GM19372 (cell line): ENCODE results near the gene DYNLL1.
"Not testable (repeated sequence)": the region's sequence is repeated elsewhere in the genome, so short reads cannot be mapped to it uniquely, and the experiment has no call there.

Experiments
- ATAC-seq: cut with Tn5 transposase; IDR thresholded peaks from one replicate; pipeline ENCODE4 v1.9.1; 2021; ENCODE audit warnings: mild to moderate bottlenecking, low read depth, moderate library complexity; ENCODE audit not compliant: unreplicated experiment

DYNLL1 gene

DNA sequence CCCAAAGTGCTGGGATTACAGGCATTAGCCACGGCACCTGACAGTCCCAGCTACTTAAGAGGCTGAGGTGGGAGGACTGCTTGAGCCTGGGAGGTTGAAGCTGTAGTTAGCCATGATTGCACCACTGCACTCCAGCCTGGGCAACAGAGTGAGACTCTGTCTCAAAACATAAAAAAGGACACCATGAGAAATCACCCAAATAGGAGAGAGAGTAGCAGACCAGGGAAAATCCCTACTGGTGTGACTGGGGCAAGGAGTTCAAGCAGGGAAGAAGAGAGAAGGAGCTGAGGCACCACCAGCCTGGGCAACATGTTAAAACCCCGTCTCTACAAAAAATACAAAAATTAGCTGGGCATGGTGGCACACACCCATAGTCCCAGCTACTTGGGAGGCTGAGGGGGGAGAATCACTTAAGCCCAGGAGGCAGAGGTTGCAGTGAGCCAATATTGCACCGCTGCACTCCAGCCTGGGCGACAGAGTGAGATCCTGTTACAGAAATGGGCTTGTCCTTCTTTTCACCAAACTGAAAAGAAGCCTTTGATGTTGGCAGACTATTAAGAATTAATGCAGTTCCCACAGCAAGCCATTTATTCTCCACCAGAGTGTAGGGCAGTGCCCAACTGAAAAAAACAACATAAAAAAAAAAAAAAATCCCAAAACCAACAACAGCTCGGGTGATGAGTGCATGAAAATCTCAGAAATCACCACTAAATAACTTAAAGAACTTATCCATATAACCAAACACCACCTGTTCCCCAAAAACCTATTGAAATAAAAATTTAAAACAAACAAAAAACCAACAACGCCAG lies 21.9 kb upstream of the DYNLL1 start:
- no peak for ATAC-seq

DNA sequence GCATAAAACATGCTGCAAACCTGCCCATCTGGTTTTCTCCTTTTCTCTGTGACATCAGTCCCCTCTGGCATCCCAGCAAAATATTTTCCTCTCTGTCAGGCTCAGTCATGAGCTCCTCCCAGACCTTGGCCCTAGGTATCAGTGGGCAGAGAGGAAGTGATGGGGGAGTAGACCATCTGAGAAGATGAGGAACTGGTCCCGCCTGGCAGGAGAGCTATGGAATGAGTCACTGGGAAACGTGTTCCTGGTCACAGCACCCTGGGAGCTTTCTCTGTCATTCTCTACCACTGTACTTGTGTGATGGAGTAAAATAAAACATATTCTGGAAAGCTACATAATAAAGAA lies 21.3 kb upstream of the DYNLL1 start:
- ATAC-seq, result no peak

DNA sequence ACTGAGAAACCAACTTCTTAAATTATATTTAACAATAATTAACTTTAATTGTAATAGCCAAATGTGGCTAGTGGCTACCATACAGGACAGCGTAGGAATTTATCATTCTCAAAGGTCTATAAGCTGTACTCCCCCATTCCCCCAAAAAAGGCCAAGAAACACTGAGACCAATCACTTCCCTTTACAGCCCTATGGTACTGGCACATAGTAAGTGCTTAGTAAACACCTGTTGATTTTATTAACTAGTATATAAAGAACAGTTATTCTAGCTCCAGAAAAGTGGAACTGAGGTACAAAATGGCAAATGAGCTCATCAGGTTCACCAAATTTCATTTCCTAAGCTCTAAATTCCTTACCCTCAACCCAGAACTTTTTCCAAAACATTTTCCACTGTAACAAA lies 20.3 kb upstream of the DYNLL1 start:
- no peak for ATAC-seq

DNA sequence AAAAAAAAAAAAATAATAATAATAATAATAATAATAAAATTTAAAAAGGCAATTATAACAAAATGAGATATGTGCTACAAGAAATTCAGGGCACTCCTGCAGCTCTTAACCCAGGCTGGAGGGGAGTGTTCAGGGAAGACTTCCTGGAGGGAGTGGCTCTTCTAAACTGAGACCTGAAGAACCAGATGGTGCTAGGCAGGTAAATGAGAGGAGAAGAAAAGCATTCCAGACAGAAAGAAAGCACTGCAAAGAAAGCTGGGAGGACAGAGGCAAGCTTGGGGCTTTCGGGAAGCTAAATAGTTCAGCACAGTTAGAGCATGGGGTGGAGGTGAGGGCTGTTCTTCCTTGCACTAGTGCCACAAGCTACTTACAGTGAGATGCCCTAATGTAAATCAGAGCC lies 16.5 kb upstream of the DYNLL1 start:
- ATAC-seq, result no peak

DNA sequence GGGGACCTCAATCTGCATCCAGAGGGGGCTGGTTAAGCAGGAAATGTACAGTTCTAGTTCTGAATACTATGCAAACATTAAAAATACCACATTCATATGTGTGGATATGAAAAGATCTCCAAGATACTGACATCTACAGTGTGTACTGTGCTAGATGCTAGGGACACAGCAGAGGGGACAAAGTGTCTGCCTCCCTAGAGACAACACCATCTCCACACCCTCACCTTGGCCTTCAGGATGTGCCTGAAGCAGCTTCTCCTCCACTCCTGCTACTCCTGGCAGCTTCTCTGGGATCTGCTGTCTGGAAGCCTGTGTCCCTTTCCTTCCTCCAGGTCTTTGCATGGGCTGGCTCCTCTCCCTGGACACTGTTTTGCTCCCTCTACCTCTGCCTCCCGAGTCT lies 15.7 kb upstream of the DYNLL1 start:
- ATAC-seq, result no peak

DNA sequence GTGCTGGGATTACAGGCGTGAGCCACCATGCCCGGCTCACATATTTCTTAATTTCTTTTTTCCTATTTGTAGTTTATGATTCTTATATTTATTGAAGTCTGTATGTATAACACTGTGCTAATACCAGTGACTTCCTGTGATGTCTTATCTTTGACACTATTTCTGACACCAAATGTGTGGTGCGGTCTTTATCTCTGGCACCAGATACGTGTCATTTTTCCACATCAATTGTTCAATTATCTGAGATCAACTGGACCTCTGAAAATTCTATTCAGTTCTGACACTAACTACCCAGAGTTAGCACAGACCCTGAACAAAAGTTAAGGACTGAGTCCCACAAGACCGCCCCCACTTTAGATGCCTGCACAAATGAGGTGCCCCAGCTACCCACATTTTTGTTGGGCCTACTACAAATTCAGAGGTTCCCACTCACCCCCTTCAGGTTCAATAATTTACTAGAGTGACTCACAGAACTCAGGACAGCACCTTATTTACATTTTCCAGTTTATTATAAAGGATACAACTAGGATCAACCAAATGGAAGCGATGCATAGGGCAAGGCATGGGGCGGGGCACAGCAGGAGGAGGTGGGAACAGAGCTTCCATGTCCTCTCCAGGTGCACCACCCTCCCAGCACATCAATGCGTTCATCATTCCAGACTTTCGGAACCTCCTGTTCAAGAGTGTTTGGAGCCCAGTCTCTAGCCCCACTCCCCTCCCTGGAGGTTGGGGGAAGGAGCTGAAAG lies 14.7 kb upstream of the DYNLL1 start:
- no peak for ATAC-seq

DNA sequence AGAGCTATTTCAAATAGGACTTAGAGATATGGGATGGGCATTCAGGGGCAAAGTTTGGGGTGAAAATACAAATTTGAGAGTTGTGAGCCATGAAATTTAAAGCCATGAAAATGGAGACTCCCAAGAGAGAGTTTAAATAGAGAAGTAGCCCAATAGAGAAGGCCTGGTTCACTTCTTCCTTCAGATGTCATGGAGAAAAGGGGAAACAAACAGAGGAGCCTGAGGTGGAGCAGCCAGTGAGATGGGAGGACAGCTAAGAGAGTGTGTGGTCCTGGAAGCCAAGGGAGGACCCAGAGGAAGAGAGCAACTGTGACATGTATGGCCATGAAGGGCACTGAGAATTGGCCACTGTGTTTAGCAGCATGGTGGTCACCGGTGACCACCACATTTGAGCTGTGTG lies 12.3 kb upstream of the DYNLL1 start:
- no peak for ATAC-seq

DNA sequence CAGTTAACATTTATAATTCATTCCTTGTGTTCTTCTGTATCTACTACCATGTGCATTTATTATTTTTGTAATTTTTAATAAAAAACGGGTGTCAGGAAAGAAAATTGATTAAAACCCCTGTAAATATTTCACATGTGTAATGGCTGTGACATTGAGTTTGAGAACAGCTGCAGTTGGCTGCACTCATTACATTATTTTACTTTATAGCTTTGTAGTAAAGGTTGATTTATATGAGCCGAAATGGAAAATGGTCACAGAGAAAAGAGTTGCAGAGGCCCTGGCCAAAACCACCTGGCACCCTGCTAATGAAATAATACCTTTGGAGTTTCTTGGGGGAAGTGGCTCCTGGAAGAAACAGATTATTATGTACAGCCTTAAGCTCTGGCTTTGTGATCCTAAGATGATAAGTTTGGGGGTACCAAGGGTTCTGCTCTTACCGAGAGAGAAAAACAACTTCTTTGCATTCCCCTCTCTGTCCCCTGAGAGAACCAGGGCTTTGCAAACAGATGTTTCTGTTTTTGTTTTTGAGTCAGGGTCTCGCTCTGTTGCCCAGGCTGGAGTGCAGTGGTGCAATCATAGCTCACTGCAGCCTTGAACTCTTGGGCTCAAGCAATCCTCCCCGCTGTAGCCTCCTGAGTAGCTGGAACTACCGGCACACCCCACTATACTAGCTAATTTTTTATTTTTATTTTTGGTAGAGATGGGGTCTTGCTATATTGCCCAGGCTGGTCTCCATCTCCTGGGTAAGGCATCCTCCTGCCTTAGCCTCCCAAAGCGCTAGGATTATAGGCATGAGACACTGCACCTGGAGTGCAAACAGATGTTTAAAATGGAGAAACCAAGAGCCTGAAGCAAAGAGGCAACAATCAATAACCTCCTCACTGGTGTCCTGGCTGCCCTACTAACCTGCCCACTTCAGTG lies 9.7 kb upstream of the DYNLL1 start:
- no peak for ATAC-seq

DNA sequence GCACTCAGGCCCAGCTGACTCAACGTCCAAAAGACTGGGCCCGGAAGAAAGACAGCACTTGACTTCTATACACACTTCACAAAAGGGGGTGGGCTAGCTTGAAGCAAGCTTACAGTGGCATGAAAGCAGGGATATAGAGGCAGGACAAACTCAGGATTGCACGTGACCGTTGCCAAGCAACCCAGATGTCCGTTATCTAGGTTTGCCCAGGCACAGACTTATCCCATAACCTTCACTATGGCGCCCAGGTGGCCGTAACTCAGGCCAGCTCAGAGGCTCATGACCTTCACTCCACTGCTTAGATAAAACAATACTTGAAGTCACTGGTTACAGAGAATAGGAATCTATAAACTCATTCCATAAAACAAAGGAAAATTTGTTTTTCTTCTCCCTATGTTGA lies 8.4 kb upstream of the DYNLL1 start:
- not testable (repeated sequence) for ATAC-seq

DNA sequence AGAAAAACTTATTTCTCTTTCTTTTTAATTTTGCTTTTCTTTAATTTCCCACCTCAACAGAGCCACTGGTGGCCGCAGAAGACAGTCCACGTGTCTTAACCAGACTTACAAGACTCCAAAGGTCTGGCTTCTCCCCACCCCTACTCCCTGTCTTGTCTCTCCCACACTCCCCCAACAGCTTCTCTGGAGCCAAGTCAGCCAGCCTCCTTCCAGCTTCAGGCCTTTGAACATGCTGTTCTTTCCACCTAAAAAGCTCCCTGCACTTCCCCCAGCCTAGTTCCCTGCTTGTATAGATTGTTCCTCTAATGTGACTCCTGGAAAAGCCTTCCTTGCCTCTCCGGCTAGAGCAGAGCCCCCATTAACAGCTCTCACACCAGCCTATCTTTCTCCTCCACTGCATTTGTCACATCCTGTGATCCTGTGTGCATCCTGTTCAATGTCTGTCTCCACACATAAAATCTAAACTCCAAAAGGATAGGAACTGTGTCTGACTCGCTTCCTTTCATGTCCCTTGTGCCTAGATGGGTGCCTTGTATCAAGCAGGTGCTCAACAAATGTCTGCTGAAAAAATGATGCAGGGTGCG lies 7.8 kb upstream of the DYNLL1 start:
- ATAC-seq, result no peak

DNA sequence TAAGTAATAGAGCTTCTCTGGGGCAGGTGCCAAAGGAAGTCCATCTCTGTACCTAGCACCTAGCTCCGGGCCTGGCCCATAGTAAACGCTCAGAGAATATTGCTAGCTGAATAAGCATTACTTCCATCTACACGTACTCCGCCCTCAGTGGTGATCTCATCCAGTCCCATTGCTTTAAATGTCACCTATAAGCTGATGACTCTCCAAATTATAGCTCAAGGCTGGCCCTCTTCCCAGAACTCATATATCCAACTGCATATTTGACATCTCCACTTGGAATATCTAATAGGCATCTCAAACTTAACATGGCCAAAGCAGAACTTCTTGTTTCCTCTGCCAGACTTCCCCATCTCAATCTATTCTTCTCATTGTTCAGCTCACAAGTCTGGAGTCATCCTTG lies 6.9 kb upstream of the DYNLL1 start:
- no peak for ATAC-seq

DNA sequence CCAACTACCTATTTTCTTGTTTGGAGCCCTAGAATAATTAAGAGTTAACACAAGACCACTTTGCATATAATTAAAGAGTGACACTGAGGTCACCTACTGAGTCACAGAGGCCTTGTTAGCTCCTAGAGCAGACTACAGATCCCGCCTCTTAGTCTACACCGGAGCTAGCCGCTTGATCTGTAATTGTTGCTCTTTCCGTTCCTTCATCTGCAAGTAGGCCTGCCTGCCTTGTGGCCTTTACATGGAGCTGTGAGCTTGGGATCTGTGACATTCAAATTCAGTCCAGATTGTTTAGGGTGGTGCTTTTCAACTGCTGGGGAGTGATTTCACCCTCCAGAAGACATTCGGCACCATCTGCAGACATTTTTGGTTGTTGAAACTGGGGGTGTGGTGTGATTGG lies 5.6 kb upstream of the DYNLL1 start:
- ATAC-seq, result no peak

DNA sequence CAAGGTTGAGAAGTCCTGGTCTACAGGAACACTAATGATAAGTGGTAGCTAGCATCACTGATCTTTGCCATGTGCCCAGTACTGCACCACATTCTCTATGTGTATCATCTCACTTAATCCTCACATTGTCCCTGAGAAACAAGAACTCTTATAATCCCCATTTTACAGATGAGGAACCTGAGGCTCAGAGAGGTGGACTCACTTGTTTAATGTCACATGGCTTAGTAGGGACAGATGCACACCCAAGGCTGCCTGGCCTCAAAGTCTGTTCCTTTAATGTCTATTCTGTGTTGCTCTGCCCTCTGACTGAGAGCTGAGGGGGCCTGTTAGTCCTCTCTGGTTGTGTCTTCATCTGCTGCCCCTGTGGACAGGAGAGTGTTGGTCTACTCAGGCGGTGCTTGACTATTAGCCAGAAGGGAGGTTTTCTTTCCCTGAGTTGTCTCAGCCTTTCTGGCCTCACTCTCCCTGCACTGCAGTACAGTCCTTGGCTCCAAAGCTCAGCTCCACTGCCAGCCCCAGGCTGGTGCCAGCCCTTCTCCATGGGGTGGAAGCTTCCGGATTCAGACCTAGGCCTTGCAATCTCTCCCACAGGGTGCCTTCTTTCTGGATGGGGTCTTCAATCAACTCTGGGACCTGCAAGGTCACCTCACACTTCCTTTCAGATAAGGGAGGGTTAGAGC lies 4.9 kb upstream of the DYNLL1 start:
- no peak for ATAC-seq

DNA sequence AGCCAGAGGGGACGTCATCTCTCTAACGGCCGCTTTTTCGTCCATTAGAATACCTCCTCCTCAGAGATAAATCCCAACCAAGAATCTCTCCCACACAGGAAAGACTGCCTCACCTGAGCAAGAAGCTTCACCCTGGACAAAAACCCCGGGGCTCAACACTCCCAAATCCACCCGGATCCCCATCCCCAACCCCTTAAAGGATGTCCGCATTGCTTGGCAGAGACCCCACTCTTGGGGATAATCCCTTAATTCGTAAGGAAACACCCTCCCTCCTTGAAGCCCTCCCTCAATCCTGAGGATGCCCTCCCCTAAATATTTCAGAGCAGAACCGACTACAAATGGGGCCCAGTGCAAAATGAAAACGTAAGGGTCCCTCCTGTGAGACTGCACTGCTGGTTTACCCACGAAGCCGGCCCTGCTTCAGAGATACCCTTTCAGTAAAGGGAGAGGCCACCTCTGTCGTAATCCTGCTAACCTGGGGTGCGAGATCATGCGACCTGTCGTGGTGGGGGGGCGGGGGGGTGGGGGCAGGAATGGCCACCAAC lies 655 bp upstream of the DYNLL1 start:
- no peak for ATAC-seq

DNA sequence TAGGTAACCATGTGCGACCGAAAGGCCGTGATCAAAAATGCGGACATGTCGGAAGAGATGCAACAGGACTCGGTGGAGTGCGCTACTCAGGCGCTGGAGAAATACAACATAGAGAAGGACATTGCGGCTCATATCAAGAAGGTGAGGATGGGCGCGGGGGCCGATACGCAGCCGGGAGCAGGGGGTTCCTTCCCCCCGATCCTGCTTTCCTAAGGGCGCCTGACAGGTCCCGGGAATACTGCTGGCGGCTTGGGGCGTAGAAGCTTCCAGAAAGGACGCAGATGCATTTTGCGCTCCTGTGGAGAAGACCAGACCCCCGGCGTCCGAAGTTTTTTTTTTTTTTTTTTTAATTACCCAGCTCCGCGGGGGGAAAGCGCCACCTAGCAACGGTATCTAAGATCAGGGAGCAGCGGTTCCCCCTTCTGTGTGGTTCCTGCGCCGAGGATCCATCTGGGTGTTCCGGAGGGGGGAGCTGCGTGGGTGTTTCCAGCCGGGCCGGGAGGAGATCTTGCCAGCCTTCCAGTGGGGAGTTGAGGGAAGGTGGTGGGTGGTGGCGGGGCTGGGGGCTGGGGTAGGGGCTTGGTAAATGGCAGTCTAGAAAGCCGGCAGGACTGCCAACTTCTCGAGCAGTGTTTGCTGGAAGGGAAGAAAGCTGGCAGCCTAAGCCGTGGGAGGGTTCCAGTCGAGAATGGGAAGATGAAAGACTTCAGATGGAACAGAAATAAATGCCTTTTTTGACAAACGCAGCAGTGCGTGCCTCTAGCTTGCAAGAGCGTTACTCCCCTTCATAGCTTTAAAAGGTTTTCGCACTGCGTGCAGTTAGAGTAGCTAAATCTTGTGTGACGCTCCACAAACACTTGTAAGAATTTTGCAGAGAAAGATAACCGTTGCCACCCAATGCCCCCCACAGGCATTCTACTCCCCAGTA lies 764 bp downstream of the DYNLL1 start:
- no peak for ATAC-seq

DNA sequence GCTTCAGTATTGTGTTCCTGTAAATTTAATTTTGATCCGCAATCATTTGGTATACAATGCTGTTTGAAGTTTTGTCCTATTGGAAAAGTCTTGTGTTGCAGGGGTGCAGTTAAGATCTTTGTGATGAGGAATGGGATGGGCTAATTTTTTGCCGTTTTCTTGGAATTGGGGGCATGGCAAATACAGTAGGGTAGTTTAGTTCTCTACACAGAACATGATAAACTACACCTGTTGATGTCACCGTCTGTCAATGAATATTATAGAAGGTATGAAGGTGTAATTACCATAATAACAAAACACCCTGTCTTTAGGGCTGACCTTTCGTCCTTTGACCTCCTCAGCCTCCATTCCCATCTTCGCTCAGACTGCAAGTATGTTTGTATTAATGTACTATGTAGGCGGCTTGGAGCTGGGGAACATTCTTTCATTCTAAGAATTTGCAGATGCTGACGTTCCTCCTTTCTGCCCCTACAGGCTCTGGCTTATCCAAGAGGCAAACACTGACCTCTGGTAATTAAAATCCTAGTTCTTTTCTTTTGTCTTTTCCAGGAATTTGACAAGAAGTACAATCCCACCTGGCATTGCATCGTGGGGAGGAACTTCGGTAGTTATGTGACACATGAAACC lies 1.7 kb downstream of the DYNLL1 start:
- no peak for ATAC-seq

DNA sequence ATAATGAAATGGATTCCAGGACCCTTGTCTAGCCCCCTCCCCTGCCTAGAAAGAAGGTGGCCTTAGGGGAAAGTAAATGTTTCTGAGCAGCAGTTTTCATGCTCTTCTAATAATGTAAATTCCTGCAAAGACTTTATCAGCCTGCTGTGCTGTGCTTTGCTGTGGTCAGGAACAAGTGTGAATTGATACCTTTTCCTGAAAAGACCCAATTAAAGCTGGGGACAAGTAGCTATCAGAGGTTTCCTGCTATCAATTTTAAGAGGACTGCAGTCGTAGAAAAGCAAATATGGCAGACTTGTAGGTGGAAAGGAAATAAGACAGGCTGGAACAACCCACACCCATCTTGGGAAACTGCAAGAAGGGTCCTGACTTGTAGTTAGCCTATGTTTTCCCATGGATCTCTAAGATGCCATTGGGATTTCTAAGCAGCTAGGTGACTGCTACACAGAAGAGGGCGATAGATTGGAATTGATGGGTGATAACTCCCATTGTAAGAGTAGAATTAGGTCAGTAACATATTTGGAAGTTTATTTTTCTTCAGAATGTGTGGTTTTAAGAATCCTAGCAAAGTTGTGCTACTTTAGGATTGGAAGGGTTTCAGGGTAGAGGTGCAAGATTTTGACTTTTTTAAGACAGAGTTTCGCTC lies 3.1 kb downstream of the DYNLL1 start:
- ATAC-seq, result no peak

DNA sequence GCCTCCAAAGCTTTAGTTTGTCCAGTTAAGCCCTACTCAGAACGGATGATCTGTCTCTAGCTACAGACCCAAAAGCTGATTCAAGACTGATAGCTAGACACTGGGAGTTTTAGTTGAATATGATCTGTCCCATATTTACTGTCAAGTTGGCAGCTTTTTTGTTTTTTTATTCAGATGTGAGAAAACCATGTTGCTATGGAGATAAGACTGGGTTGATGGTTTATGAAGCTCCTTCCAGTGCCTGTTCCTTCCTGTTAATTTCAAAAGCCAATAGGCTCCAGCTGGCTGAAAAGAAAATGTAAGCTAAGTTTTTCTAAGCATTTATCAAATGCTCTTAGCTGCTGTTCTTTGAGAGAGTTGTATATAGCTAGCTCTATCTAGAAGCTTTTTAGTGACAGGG lies 4.7 kb downstream of the DYNLL1 start:
- no peak for ATAC-seq
